ENCODE measurements around the gene STXBP6.

- TF ChIP-seq, protein P1, sequence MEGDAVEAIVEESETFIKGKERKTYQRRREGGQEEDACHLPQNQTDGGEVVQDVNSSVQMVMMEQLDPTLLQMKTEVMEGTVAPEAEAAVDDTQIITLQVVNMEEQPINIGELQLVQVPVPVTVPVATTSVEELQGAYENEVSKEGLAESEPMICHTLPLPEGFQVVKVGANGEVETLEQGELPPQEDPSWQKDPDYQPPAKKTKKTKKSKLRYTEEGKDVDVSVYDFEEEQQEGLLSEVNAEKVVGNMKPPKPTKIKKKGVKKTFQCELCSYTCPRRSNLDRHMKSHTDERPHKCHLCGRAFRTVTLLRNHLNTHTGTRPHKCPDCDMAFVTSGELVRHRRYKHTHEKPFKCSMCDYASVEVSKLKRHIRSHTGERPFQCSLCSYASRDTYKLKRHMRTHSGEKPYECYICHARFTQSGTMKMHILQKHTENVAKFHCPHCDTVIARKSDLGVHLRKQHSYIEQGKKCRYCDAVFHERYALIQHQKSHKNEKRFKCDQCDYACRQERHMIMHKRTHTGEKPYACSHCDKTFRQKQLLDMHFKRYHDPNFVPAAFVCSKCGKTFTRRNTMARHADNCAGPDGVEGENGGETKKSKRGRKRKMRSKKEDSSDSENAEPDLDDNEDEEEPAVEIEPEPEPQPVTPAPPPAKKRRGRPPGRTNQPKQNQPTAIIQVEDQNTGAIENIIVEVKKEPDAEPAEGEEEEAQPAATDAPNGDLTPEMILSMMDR (conservative IDR thresholded peaks at IDR 0.05; ENCODE audit: low read depth, low read length): no peak
- no peak for TF ChIP-seq EZH2 (IDR thresholded peaks at IDR 0.05; ENCODE audit: borderline replicate concordance, low read depth, low read length, poor library complexity, severe bottlenecking)
Measured at GRCh38 chr14:25090256-25090655, 40.3 kb upstream of the STXBP6 start.
